H9 (cell line): ENCODE data around the gene IGSF11. TPM values are rescaled to one million over a fixed set of nuclear protein-coding genes. Genes with fewer than 3 reads are reported as not detected.
A peak's percentile ranks its signal among the peaks of the same experiment; 100 is the strongest.

ENCODE experiments used
- DNase-seq: peaks from one replicate; pipeline ENCODE4 v3.0.0-alpha.2; 2017
- H2AFZ ChIP-seq: one replicate; pipeline ENCODE4 v1.6.1; 2013; ENCODE audit warnings: mild to moderate bottlenecking, low read length, control low read depth, moderate library complexity
- H2AK5ac ChIP-seq: 2 replicates; pipeline ENCODE4 v1.6.1; 2013; ENCODE audit warnings: low read length, control low read depth, mixed read lengths; ENCODE audit not compliant: insufficient read length
- H2BK120ac ChIP-seq: one replicate; pipeline ENCODE4 v1.6.1; 2013; ENCODE audit warnings: low read depth, mild to moderate bottlenecking, low read length, control low read depth, inconsistent platforms; ENCODE audit not compliant: poor library complexity, severe bottlenecking
- H2BK12ac ChIP-seq: 2 replicates; pipeline ENCODE4 v1.6.1; 2013; ENCODE audit warnings: low read length, control low read depth, mixed read lengths, low read depth; ENCODE audit not compliant: insufficient read length
- H2BK15ac ChIP-seq: 2 replicates; pipeline ENCODE4 v1.6.1; 2013; ENCODE audit warnings: low read depth, low read length, control low read depth
- H2BK20ac ChIP-seq: one replicate; pipeline ENCODE4 v1.6.1; 2013; ENCODE audit warnings: low read depth, mild to moderate bottlenecking, low read length, control low read depth, inconsistent platforms; ENCODE audit not compliant: poor library complexity, severe bottlenecking
- H2BK5ac ChIP-seq: 2 replicates; pipeline ENCODE4 v1.6.1; 2013; ENCODE audit warnings: low read length, control low read depth, mixed read lengths; ENCODE audit not compliant: insufficient read length
- H3K14ac ChIP-seq: 2 replicates; pipeline ENCODE4 v1.6.1; 2013; ENCODE audit warnings: low read length, control low read depth; ENCODE audit not compliant: insufficient read depth
- H3K18ac ChIP-seq: 2 replicates; pipeline ENCODE4 v1.6.1; 2013; ENCODE audit warnings: low read depth, mild to moderate bottlenecking, mixed read lengths, low read length, control low read depth; ENCODE audit not compliant: insufficient read length
- H3K23ac ChIP-seq: 2 replicates; pipeline ENCODE4 v1.6.1; 2013; ENCODE audit warnings: low read length, control low read depth, mixed read lengths, low read depth; ENCODE audit not compliant: insufficient read length
- H3K23me2 ChIP-seq: 2 replicates; pipeline ENCODE4 v1.6.1; 2013; ENCODE audit warnings: low read depth, mild to moderate bottlenecking, mixed read lengths, low read length, control low read depth; ENCODE audit not compliant: insufficient read length, poor library complexity, severe bottlenecking
- H3K27ac ChIP-seq: 2 replicates; pipeline ENCODE4 v1.5.1; 2013; ENCODE audit warnings: low read length, control low read depth, mixed read lengths, low read depth; ENCODE audit not compliant: insufficient read length
- H3K27me3 ChIP-seq: 2 replicates; pipeline ENCODE4 v1.6.1; 2013; ENCODE audit warnings: low read length, control low read depth, inconsistent platforms; ENCODE audit not compliant: insufficient read depth
- H3K4ac ChIP-seq: 2 replicates; pipeline ENCODE4 v1.6.1; 2013; ENCODE audit warnings: low read depth, mild to moderate bottlenecking, control low read depth, inconsistent platforms, low read length, moderate library complexity
- H3K4me1 ChIP-seq: 2 replicates; pipeline ENCODE4 v1.6.1; 2013; ENCODE audit warnings: low read length, control low read depth, inconsistent platforms; ENCODE audit not compliant: insufficient read depth
- H3K4me2 ChIP-seq: 2 replicates; pipeline ENCODE4 v1.6.1; 2013; ENCODE audit warnings: low read length, control low read depth, mixed read lengths; ENCODE audit not compliant: insufficient read length, insufficient read depth
- H3K56ac ChIP-seq: 2 replicates; pipeline ENCODE4 v1.6.1; 2013; ENCODE audit warnings: low read depth, mild to moderate bottlenecking, mixed read lengths, low read length, control low read depth; ENCODE audit not compliant: insufficient read length
- H3K79me1 ChIP-seq: 2 replicates; pipeline ENCODE4 v1.6.1; 2013; ENCODE audit warnings: low read depth, mild to moderate bottlenecking, moderate library complexity, low read length, control low read depth, inconsistent platforms; ENCODE audit not compliant: insufficient read depth, poor library complexity, severe bottlenecking
- H3K79me2 ChIP-seq: 2 replicates; pipeline ENCODE4 v1.6.1; 2013; ENCODE audit warnings: low read length, control low read depth, inconsistent platforms; ENCODE audit not compliant: insufficient read depth
- H3K9ac ChIP-seq: 2 replicates; pipeline ENCODE4 v1.6.1; 2013; ENCODE audit warnings: low read length, control low read depth, mixed read lengths; ENCODE audit not compliant: insufficient read length; ENCODE audit errors: extremely low read depth
- H3K9me3 ChIP-seq: one replicate; pipeline ENCODE4 v1.6.1; 2013; ENCODE audit warnings: low read depth, low read length, inconsistent platforms; ENCODE audit not compliant: control insufficient read depth
- H3T11ph ChIP-seq: one replicate; pipeline ENCODE4 v1.6.1; 2013; ENCODE audit warnings: mild to moderate bottlenecking, low read length, control low read depth, inconsistent platforms
- H4K20me1 ChIP-seq: one replicate; pipeline ENCODE4 v1.6.1; 2013; ENCODE audit not compliant: control insufficient read depth, insufficient read length, insufficient read depth
- H4K5ac ChIP-seq: 2 replicates; pipeline ENCODE4 v1.6.1; 2013; ENCODE audit warnings: low read depth, mild to moderate bottlenecking, mixed read lengths, low read length, control low read depth; ENCODE audit not compliant: insufficient read length
- H4K8ac ChIP-seq: replicated peaks from 2 replicates; pipeline ENCODE4 v1.6.1; 2013; ENCODE audit warnings: low read length, control low read depth, mixed read lengths, low read depth; ENCODE audit not compliant: insufficient read length
- H4K91ac ChIP-seq: 2 replicates; pipeline ENCODE4 v1.6.1; 2013; ENCODE audit warnings: low read depth, mild to moderate bottlenecking, moderate library complexity, mixed read lengths, low read length, control low read depth; ENCODE audit not compliant: insufficient read length
- H3K27ac Mint-ChIP-seq, 3 experiments: 2 replicates in 2 of 3; 3 replicates in 1 of 3; pipeline ENCODE4 v1.8.0; 2020 to 2021; ENCODE audit warnings: mixed read lengths in 3 of 3, mild to moderate bottlenecking in 1 of 3, moderate library complexity in 1 of 3
- H3K27me3 Mint-ChIP-seq: 2 replicates; pipeline ENCODE4 v1.8.0; 2021; ENCODE audit warnings: low read depth, mild to moderate bottlenecking, moderate library complexity, mixed read lengths
- H3K36me3 Mint-ChIP-seq, 3 experiments: 2 replicates in 2 of 3; 3 replicates in 1 of 3; pipeline ENCODE4 v1.8.0; 2020 to 2021; ENCODE audit warnings: low read depth in 3 of 3, mixed read lengths in 3 of 3; ENCODE audit not compliant: insufficient read depth in 1 of 3
- H3K4me1 Mint-ChIP-seq, 2 experiments: 2 replicates each; pipeline ENCODE4 v1.8.0; 2020; ENCODE audit warnings: mixed read lengths in 2 of 2
- H3K4me3 Mint-ChIP-seq, 2 experiments: 2 replicates in 1 of 2; 3 replicates in 1 of 2; pipeline ENCODE4 v1.8.0; 2020 to 2021; ENCODE audit warnings: mild to moderate bottlenecking in 2 of 2, mixed read lengths in 2 of 2, moderate library complexity in 1 of 2
- H3K9me3 Mint-ChIP-seq, 2 experiments: 2 replicates in 1 of 2; 3 replicates in 1 of 2; pipeline ENCODE4 v1.8.0; 2020; ENCODE audit warnings: mild to moderate bottlenecking in 2 of 2, mixed read lengths in 2 of 2, moderate library complexity in 1 of 2
- CTCF ChIP-seq: fragments of 200-600 bp; sonication (generic); conservative IDR thresholded peaks from 3 replicates; pipeline ENCODE4 v1.8.0; 2021; ENCODE audit warnings: antibody characterized with exemption, mild to moderate bottlenecking
- WGBS: extraction: QIAGEN DNeasy Blood & Tissue Kit; methylation state at CpG from one replicate; pipeline ENCODE4 v1.1.7; 2013; ENCODE audit warnings: missing lambda C conversion rate, low lambda C conversion rate, mixed read lengths; ENCODE audit not compliant: insufficient read length; ENCODE audit errors: extremely low coverage; 5-methylcytosine and 5-hydroxymethylcytosine counted together
- total RNA-seq: library from RNA; stranded (reverse); gene quantifications from 2 replicates; pipeline ENCODE4 v1.2.1, GENCODE V29; 2021

The IGSF11 gene
- total RNA-seq, 1 experiment from 2014 or later, result 1.6 TPM

- no peak for TF ChIP-seq CTCF
- Histone ChIP-seq H3K9me3 (no peaks in the 10 kb centered on the region), H2BK5ac (no peak overlapping the region), H2BK12ac (no peak overlapping the region), H3K4me1 (peaks cover 14% of the 10 kb centered on the region), H3T11ph (no peak overlapping the region), H3K56ac (no peak overlapping the region), H2BK120ac (no peak overlapping the region), H2BK15ac (no peak overlapping the region), H3K14ac (peak overlapping the region; percentile 72; the same call in 1 of the 2 replicates), H4K91ac (no peak overlapping the region), H4K5ac (no peak overlapping the region), H3K79me1 (no peaks in the 10 kb centered on the region), H3K23ac (no peak overlapping the region), H2AFZ (no peak overlapping the region), H3K23me2 (no peaks in the 10 kb centered on the region), H3K79me2 (peaks cover 1% of the 10 kb centered on the region; the same call in 1 of the 2 replicates), H3K9ac (no peak overlapping the region), H3K4ac (no peak overlapping the region), H4K20me1 (no peaks in the 10 kb centered on the region), H3K4me2 (no peak overlapping the region), H3K27ac (no peak overlapping the region), H3K27me3 (no peaks in the 10 kb centered on the region), H2BK20ac (no peak overlapping the region), H3K18ac (no peak overlapping the region), H2AK5ac (no peak overlapping the region), H4K8ac (no peak overlapping the region)
- Mint-ChIP-seq H3K9me3 (no peaks in the 10 kb centered on the region), H3K27me3 (no peaks in the 10 kb centered on the region; the same call in 1 of the 2 replicates), H3K4me1 (peaks cover 59 to 70% of the 10 kb centered on the region in 2 experiments), H3K4me3 (no peak overlapping the region), H3K27ac (no peak overlapping the region), H3K36me3 (no peaks in the 10 kb centered on the region)
- no CpG with 5 or more reads among the region's 2 CpGs for WGBS
- DNase-seq, result no peak
Measured at GRCh38 chr3:118987477-118987876, 47.2 kb downstream of the IGSF11 start.
